Lung (tissue), 12 donors: ENCODE data around the gene MYLK. TPM values are rescaled to one million over a fixed set of nuclear protein-coding genes. Genes with fewer than 3 reads are reported as not detected.

Experiments
- ATAC-seq: fragments of 200-7000 bp; cut with Tn5 transposase; one replicate; pipeline ENCODE4 v1.9.1; 2020; ENCODE audit warnings: moderate number of reproducible peaks; ENCODE audit not compliant: insufficient read depth, low FRiP score
- DNase-seq, 3 donors: peaks; one replicate each; pipeline ENCODE4 v3.0.0-alpha.2; 2013 to 2017
- H3K27ac ChIP-seq, 2 donors: one replicate each; pipeline ENCODE4 v1.5.1; 2013; ENCODE audit warnings: mild to moderate bottlenecking in 2 of 2, moderate library complexity in 2 of 2, control low read depth in 1 of 2, inconsistent platforms in 1 of 2, low read depth in 1 of 2, low read length in 1 of 2
- H3K27me3 ChIP-seq, 3 donors: one replicate each; pipeline ENCODE4 v1.5.1; 2013; ENCODE audit warnings: low read length in 2 of 3; ENCODE audit not compliant: control insufficient read depth in 3 of 3, insufficient read depth in 3 of 3
- H3K36me3 ChIP-seq, 4 donors: one replicate each; pipeline ENCODE4 v1.5.1; 2013; ENCODE audit warnings: low read length in 4 of 4, mild to moderate bottlenecking in 1 of 4, moderate library complexity in 1 of 4; ENCODE audit not compliant: control insufficient read depth in 4 of 4, insufficient read depth in 4 of 4
- H3K4me1 ChIP-seq, 5 donors: one replicate each; pipeline ENCODE4 v1.5.1; 2013; ENCODE audit warnings: low read length in 5 of 5, mild to moderate bottlenecking in 2 of 5, moderate library complexity in 1 of 5; ENCODE audit not compliant: control insufficient read depth in 5 of 5, insufficient read depth in 5 of 5
- H3K4me3 ChIP-seq: one replicate; pipeline ENCODE4 v1.5.1; 2013; ENCODE audit warnings: mild to moderate bottlenecking, control low read depth, moderate library complexity
- H3K9ac ChIP-seq, 2 donors: one replicate each; pipeline ENCODE4 v1.5.1; 2013; ENCODE audit warnings: low read length in 2 of 2, control low read depth in 1 of 2; ENCODE audit not compliant: insufficient read depth in 1 of 2
- H3K9me3 ChIP-seq, 4 donors: one replicate each; pipeline ENCODE4 v1.5.1; 2013; ENCODE audit warnings: low read length in 3 of 4, mild to moderate bottlenecking in 1 of 4, moderate library complexity in 1 of 4; ENCODE audit not compliant: control insufficient read depth in 4 of 4, insufficient read depth in 3 of 4
- WGBS, 2 donors: extraction: QIAGEN DNeasy Blood & Tissue Kit; methylation state at CpG; one replicate each; pipeline ENCODE4 v1.1.7; 2013; 5-methylcytosine and 5-hydroxymethylcytosine counted together
- polyA plus RNA-seq, 2 donors: library from polyadenylated mRNA; stranded (reverse); fragments of 200-250 nt; gene quantifications; one replicate each; pipeline ENCODE4 v1.2.1, GENCODE V29; 2013
- total RNA-seq, 2 donors: library from RNA; depleted of rRNA in 1 of 2; stranded (reverse); fragments of >200 nt in 1 of 2; gene quantifications; one replicate each; pipeline ENCODE4 v1.2.1, GENCODE V29; 2014 to 2021
- TF ChIP-seq, protein P1 (sequence below): IDR thresholded peaks from 2 replicates; pipeline ENCODE4 v1.5.1; 2012; ENCODE audit warnings: mild to moderate bottlenecking; ENCODE audit errors: control extremely low read depth, extremely low read depth
- donor health status: control.
- donor health status: control.
- donor health status: Bipolar disorder and iron deficiency.
- donor health status: healthy.
- donor health status: DM: yes; HTN: yes; CAD: no.

MYLK gene
- total and polyA plus RNA-seq, 4 donors = 23.3 to 324 (median 112) TPM

DNA sequence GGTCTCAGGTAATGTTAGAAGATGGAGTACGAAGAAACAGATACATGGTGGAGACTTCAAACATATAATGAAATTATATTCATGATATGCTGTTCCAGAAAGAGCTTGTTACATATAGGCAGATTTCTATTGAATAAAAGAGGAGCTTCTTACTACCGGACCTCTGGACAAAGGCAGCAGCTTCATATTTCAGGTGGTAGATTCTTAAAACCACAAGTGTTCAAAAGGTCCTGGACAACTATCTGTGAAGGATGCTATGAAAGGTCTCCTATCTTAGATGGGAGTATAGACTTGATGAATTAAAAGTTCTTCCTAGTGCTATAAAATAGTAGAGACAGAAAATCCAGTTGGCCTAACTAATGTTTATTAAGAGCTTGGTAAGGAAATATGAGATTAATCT lies 43.2 kb downstream of the MYLK start:
- TF ChIP-seq, protein P1, sequence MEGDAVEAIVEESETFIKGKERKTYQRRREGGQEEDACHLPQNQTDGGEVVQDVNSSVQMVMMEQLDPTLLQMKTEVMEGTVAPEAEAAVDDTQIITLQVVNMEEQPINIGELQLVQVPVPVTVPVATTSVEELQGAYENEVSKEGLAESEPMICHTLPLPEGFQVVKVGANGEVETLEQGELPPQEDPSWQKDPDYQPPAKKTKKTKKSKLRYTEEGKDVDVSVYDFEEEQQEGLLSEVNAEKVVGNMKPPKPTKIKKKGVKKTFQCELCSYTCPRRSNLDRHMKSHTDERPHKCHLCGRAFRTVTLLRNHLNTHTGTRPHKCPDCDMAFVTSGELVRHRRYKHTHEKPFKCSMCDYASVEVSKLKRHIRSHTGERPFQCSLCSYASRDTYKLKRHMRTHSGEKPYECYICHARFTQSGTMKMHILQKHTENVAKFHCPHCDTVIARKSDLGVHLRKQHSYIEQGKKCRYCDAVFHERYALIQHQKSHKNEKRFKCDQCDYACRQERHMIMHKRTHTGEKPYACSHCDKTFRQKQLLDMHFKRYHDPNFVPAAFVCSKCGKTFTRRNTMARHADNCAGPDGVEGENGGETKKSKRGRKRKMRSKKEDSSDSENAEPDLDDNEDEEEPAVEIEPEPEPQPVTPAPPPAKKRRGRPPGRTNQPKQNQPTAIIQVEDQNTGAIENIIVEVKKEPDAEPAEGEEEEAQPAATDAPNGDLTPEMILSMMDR = no peak
- Histone ChIP-seq H3K4me3 (no peak overlapping the region), H3K27ac (no peak overlapping the region), H3K9ac (no peak overlapping the region), H3K27me3 (no peaks in the 10 kb centered on the region), H3K9me3 (peaks cover 0 to 7% (median 4%) of the 10 kb centered on the region in 4 donors), H3K4me1 (no peaks in the 10 kb centered on the region), H3K36me3 (peaks cover 0 to 10% (median 0%) of the 10 kb centered on the region in 4 donors)
- DNase-seq (no peak), ATAC-seq (no peak)
- 96% methylated on average over 2 of the region's 2 CpGs for WGBS, 2 donors

DNA sequence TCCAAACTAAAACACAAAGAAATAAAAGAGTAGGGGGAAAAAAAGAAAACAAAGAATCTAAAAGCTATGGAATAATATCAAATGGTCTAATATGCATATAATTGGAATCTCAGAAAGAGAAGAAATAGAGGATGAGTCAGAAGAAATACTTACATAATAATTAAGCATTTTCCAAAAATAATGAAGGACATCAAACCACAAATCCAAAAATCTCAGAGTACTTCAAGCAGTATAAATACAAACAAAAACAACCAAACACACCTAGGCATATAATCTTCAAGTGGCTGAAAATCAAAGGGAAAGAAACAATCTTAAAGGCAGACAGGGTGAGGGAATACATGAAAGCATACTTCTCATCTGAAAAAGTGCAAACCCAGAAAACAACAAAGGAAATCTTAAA lies 46.3 kb downstream of the MYLK start:
- peaks cover 0 to 7% (median 1%) of the 10 kb centered on the region in 4 donors for H3K36me3 ChIP-seq
- H3K4me1 ChIP-seq = no peaks in the 10 kb centered on the region
- no peaks in the 10 kb centered on the region for H3K27me3 ChIP-seq
- no peak overlapping the region for H3K27ac ChIP-seq
- no peak overlapping the region for H3K9ac ChIP-seq
- ATAC-seq = no peak
- no peak for DNase-seq
- peaks cover 0 to 7% (median 4%) of the 10 kb centered on the region in 4 donors for H3K9me3 ChIP-seq
- TF ChIP-seq, protein P1 = no peak
- H3K4me3 ChIP-seq = no peak overlapping the region

DNA sequence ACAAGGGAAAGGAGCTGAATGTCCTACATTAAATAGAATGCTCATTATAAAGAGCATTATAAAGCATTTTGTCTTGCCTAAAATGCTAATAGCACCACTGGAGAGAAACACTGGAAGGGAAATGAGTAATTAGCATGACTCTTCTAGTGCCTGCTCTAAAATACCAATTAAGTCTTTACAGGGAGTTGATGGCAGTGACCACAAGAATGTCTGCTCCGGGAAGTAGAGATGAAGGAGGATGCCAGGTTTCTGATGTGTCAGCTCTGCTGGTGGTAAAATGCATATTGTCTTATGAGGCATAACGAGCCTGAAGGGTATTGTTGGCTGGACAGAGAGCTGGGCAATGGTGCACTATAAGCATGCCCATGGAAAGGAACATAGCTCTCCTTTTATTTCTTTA lies 49.5 kb downstream of the MYLK start:
- Histone ChIP-seq H3K27ac (no peak overlapping the region), H3K4me3 (no peak overlapping the region), H3K9me3 (peaks cover 0 to 2% (median 0%) of the 10 kb centered on the region in 4 donors), H3K4me1 (no peaks in the 10 kb centered on the region), H3K9ac (no peak overlapping the region), H3K27me3 (no peaks in the 10 kb centered on the region), H3K36me3 (peaks cover 0 to 14% (median 4%) of the 10 kb centered on the region in 4 donors)
- TF ChIP-seq, protein P1 = no peak
- 72 to 80% methylated on average over 2 of the region's 2 CpGs for WGBS, 2 donors
- DNase-seq (no peak), ATAC-seq (no peak)

DNA sequence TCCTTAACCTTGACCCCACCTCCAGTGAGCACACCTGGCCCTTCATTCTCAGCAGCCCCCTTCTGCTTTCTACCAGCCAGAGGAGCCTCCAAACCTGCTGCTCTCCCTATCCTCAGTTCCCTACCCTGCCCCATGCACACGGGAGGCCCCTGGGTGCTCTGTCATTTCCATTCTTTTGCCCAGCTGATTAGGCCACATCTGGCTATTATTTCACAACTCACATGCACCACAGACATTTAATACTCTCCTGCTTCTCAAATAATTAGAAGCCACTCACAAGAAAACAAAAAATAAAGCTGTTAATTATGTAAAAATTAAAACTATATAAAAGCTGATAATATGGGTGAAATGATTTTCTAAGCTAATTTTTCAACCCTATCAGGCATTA lies 50.7 kb downstream of the MYLK start:
- no peak for DNase-seq
- peaks cover 0 to 22% (median 9%) of the 10 kb centered on the region in 4 donors for H3K36me3 ChIP-seq
- H3K27me3 ChIP-seq = no peaks in the 10 kb centered on the region
- TF ChIP-seq, protein P1 = no peak
- ATAC-seq = no peak
- H3K9me3 ChIP-seq = peaks cover 0 to 4% (median 0%) of the 10 kb centered on the region in 4 donors
- no peaks in the 10 kb centered on the region for H3K4me1 ChIP-seq
- no peak overlapping the region for H3K9ac ChIP-seq
- 25 to 42% methylated on average over 1 of the region's 1 CpG for WGBS, 2 donors
- H3K4me3 ChIP-seq = no peak overlapping the region
- no peak overlapping the region for H3K27ac ChIP-seq
